ENCODE data around the gene CDK5RAP1. TPM values are rescaled to one million over a fixed set of nuclear protein-coding genes. Genes with fewer than 3 reads are reported as not detected.

Gene CDK5RAP1
- total RNA-seq, 1 donor from 2014 or later = 58.7 TPM

DNA sequence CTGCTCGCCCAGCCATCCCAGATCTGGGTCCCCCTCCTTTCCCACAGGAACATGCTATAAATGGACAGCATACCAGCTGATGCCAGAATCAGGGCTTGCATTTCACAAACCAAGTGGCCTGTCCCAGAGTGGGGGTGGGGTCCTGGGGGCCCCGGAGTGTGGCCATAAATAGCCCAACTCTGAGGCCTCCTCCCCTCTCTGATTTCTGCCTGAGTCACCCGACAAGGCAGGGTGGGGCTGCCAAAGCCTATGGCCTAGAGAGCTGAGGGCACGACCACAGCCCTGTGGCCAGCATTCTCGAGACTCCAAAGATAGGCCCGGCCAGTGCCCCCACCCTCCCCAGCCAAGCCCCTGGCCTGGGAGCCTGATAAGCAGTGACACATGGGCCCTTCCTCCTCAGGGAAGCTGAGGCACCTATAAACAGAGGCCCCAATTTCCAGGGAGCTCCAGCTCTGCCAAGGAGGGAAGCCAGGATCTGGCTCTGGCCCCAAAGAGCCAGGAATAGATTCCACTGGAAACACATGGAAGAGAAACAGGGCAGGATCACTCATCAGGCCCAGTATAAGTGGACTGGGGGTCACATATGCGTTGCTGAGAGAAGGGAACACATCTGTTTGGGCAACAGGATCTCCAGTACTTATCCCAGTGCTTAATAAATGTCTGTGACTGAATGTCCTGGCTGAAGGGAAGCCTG, 22.0 kb upstream of the CDK5RAP1 start:
- no peak for DNase-seq (ENCODE audit: low read depth, low spot score)
- H3K4me1 Mint-ChIP-seq = no peaks in the 10 kb centered on the region
- H3K36me3 Mint-ChIP-seq (ENCODE audit: low read depth) = no peaks in the 10 kb centered on the region
- TF ChIP-seq, protein P1, sequence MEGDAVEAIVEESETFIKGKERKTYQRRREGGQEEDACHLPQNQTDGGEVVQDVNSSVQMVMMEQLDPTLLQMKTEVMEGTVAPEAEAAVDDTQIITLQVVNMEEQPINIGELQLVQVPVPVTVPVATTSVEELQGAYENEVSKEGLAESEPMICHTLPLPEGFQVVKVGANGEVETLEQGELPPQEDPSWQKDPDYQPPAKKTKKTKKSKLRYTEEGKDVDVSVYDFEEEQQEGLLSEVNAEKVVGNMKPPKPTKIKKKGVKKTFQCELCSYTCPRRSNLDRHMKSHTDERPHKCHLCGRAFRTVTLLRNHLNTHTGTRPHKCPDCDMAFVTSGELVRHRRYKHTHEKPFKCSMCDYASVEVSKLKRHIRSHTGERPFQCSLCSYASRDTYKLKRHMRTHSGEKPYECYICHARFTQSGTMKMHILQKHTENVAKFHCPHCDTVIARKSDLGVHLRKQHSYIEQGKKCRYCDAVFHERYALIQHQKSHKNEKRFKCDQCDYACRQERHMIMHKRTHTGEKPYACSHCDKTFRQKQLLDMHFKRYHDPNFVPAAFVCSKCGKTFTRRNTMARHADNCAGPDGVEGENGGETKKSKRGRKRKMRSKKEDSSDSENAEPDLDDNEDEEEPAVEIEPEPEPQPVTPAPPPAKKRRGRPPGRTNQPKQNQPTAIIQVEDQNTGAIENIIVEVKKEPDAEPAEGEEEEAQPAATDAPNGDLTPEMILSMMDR (conservative IDR thresholded peaks at IDR 0.05) = no peak
- H3K4me3 Mint-ChIP-seq = no peak overlapping the region
- H3K9me3 Mint-ChIP-seq = no peaks in the 10 kb centered on the region
- peak overlapping the region; percentile 20 for H3K27ac Mint-ChIP-seq (ENCODE audit: unreplicated experiment)
- no peaks in the 10 kb centered on the region for H3K27me3 Mint-ChIP-seq (ENCODE audit: low read depth)

DNA sequence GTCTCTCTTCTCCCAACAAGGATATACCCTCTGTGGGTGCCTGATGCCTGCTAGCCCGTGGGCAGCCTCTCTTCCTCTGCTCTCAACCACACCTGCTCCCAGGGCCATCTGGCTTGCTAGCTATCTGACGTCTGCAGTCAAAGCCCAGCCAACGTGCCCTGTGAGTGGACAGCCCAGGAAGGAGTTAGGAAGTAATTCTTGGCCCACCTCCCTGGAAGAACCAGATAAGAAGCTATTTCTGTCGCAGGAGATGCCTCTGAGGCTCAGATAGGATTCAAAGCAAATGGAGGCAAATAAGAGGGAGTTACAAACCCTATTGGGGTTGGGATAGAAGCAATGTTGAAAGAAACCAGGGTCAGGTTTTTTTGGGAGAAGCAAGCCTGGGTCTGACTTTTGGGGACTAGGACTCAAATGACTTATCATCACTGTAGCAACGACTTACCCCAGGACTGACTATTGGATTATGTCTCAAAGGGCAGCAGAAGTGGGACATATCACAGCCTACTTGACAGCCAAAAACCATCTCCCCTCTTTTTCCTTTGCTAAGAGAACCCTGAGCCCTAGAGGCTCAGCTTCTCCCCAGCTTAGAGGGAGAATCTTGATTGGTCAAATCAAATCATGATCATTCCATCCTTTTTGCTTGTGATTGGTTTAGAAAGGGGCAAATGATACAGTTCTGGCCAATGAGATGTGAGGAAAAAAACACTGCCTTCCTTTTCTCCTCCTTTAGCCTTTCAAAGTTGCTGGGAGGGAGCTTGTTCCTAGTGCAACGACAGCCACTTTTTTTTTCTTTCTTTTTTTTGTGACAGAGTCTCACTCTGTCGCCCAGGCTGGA, 18.0 kb upstream of the CDK5RAP1 start:
- Mint-ChIP-seq H3K4me1 (no peaks in the 10 kb centered on the region), H3K4me3 (no peak overlapping the region), H3K27me3 (ENCODE audit: low read depth) (no peaks in the 10 kb centered on the region), H3K36me3 (ENCODE audit: low read depth) (no peaks in the 10 kb centered on the region), H3K27ac (ENCODE audit: unreplicated experiment) (no peak overlapping the region), H3K9me3 (no peaks in the 10 kb centered on the region)
- no peak for DNase-seq (ENCODE audit: low read depth, low spot score)
- TF ChIP-seq, protein P1 (conservative IDR thresholded peaks at IDR 0.05) = no peak

DNA sequence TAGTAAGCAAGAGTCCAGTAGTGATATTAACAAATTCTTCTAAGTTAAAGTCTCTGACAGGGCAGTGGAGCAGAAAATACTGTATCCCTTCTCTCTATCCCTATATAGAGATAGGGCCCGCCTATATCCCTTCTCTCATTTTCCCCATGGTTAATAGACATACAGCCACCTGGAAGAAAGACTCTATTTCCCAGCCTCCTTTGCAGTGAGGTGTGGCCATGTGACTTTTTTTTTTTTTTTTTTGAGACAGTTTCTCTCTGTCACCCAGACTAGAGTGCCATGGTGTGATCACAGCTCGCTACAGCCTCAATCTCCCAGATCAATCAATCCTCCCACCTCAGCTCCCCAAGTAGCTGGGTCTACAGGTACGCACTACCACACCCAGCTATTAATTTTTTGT, 16.7 kb upstream of the CDK5RAP1 start:
- Mint-ChIP-seq H3K36me3 (ENCODE audit: low read depth) (no peaks in the 10 kb centered on the region), H3K4me1 (no peaks in the 10 kb centered on the region), H3K27me3 (ENCODE audit: low read depth) (no peaks in the 10 kb centered on the region), H3K9me3 (no peaks in the 10 kb centered on the region), H3K4me3 (no peak overlapping the region), H3K27ac (ENCODE audit: unreplicated experiment) (peak overlapping the region; percentile 45)
- TF ChIP-seq, protein P1 (conservative IDR thresholded peaks at IDR 0.05) = no peak
- no peak for DNase-seq (ENCODE audit: low read depth, low spot score)

DNA sequence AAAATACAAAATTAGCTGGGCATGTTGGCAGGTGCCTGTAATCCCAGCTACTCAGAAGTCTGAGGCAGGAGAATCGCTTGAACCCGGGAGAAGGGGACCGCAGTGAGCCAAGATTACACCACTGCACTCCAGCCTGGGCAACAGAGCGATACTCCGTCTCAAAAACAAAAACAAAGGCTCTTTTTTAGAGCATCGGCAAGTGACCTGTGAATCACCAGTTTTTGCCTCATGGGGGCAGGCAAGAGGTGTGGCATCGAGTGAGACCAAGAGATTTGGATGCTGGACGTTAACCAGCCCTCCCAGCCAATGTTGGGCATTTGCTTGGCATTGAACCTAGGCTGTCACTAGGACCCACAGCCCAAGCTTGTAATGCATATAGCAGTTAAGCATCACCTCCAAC, 14.6 kb upstream of the CDK5RAP1 start:
- DNase-seq (ENCODE audit: low read depth, low spot score) = peak; percentile 26
- TF ChIP-seq, protein P1 (conservative IDR thresholded peaks at IDR 0.05) = peak; percentile 65
- H3K27ac Mint-ChIP-seq (ENCODE audit: unreplicated experiment) = no peak overlapping the region
- H3K9me3 Mint-ChIP-seq = no peaks in the 10 kb centered on the region
- no peaks in the 10 kb centered on the region for H3K4me1 Mint-ChIP-seq
- H3K36me3 Mint-ChIP-seq (ENCODE audit: low read depth) = no peaks in the 10 kb centered on the region
- no peak overlapping the region for H3K4me3 Mint-ChIP-seq
- H3K27me3 Mint-ChIP-seq (ENCODE audit: low read depth) = no peaks in the 10 kb centered on the region

DNA sequence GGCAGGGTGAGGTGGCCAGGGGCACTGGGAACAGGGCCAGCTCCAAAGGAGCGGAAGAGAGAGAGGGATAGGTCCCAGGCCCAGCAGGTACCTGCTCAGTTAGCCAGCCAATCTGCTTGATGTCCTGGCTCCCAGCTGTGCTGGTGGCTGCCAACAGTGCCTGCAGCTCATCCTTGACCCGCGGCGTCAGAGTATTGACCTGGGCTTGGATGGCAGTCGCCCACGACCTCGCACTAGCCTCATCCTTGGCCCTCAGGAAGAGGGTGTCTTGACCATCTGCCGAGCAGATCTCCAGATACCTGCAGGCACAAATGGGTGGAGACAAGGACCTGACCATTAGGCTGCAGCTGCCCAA, 11.1 kb upstream of the CDK5RAP1 start:
- peaks cover 3% of the 10 kb centered on the region for H3K36me3 Mint-ChIP-seq (ENCODE audit: low read depth)
- peaks cover 2% of the 10 kb centered on the region for H3K4me1 Mint-ChIP-seq

More for the DNA sequence above, 11.1 kb upstream of the CDK5RAP1 start:
- no peak for DNase-seq (ENCODE audit: low read depth, low spot score)
- H3K4me3 Mint-ChIP-seq = no peak overlapping the region
- no peaks in the 10 kb centered on the region for H3K9me3 Mint-ChIP-seq
- no peaks in the 10 kb centered on the region for H3K27me3 Mint-ChIP-seq (ENCODE audit: low read depth)
- TF ChIP-seq, protein P1 (conservative IDR thresholded peaks at IDR 0.05) = no peak
- no peak overlapping the region for H3K27ac Mint-ChIP-seq (ENCODE audit: unreplicated experiment)

All from neural crest cell (in vitro differentiated cells).